HPDE6-E6E7 (cell line): ENCODE results near the gene GNG7.
"Not testable (repeated sequence)": the region's sequence is repeated elsewhere in the genome, so short reads cannot be mapped to it uniquely, and the experiment has no call there.

ENCODE experiments used
- DNase-seq: peaks from one replicate; pipeline ENCODE4 v3.0.0; 2011; ENCODE audit warnings: missing footprints; ENCODE audit errors: extremely low spot score

GNG7 gene

GRCh38 chr19:2643123-2643737, 59.3 kb downstream of the GNG7 start:
- not testable (repeated sequence) for DNase-seq

GRCh38 chr19:2641332-2641698, 61.2 kb downstream of the GNG7 start:
- no peak for DNase-seq

GRCh38 chr19:2640563-2641331, 61.7 kb downstream of the GNG7 start:
- DNase-seq = no peak

GRCh38 chr19:2639999-2640398, 62.5 kb downstream of the GNG7 start:
- no peak for DNase-seq

- DNase-seq = no peak
These were observed 64.0 kb downstream of the GNG7 start for GRCh38 chr19:2638417-2638940.

GRCh38 chr19:2636897-2637683, 65.4 kb downstream of the GNG7 start:
- DNase-seq = peak; percentile 60

GRCh38 chr19:2636141-2636896, 66.2 kb downstream of the GNG7 start:
- no peak for DNase-seq

GRCh38 chr19:2634960-2635359, 67.5 kb downstream of the GNG7 start:
- DNase-seq = no peak

- DNase-seq = no peak
These were observed 68.1 kb downstream of the GNG7 start for GRCh38 chr19:2634228-2634951.

GRCh38 chr19:2633693-2634075, 68.8 kb downstream of the GNG7 start:
- no peak for DNase-seq

GRCh38 chr19:2631213-2631821, 71.2 kb downstream of the GNG7 start:
- DNase-seq = no peak

- DNase-seq = no peak
These were observed 72.0 kb downstream of the GNG7 start for GRCh38 chr19:2630352-2631001.

GRCh38 chr19:2629491-2630351, 72.8 kb downstream of the GNG7 start:
- no peak for DNase-seq

- DNase-seq = no peak
These were observed 73.9 kb downstream of the GNG7 start for GRCh38 chr19:2628597-2628996.

GRCh38 chr19:2627855-2628254, 74.6 kb downstream of the GNG7 start:
- DNase-seq = no peak

GRCh38 chr19:2627319-2627829, 75.1 kb downstream of the GNG7 start:
- peak; percentile 98 for DNase-seq

GRCh38 chr19:2625434-2625833, 77.1 kb downstream of the GNG7 start:
- no peak for DNase-seq

GRCh38 chr19:2624537-2625091, 77.9 kb downstream of the GNG7 start:
- no peak for DNase-seq

GRCh38 chr19:2623798-2624197, 78.7 kb downstream of the GNG7 start:
- DNase-seq = no peak
